Panc1 (cell line): ENCODE measurements around the gene NEDD8. TPM values are rescaled to one million over a fixed set of nuclear protein-coding genes. Genes with fewer than 3 reads are reported as not detected.

Experiments used
- ATAC-seq: fragments of 200-7000 bp; cut with Tn5 transposase; 2 replicates; pipeline ENCODE4 v1.9.1; 2020; ENCODE audit warnings: mild to moderate bottlenecking, moderate library complexity
- BruUV-seq: library from RNA; stranded (reverse); fragments of 400-500 nt; replicated peaks from 2 replicates; lab custom pipeline; 2021; lab: Mats Ljungman, UMichigan
- CTCF ChIA-PET: fragments of 300-600 bp; sonication (Branson Sonifier 250); formaldehyde crosslinking; loops from one replicate; lab custom pipeline; 2022; ENCODE audit warnings: antibody characterized with exemption; lab: Charles Lee
- POLR2A ChIA-PET: fragments of 300-600 bp; sonication (Branson Sonifier 250); formaldehyde crosslinking; loops from one replicate; lab custom pipeline; 2022; ENCODE audit warnings: antibody characterized with exemption; lab: Charles Lee
- DNase-seq: peaks from one replicate; pipeline ENCODE4 v3.0.0-alpha.2; 2010; ENCODE audit warnings: low read depth, low spot score
- H3K27ac ChIP-seq: 2 replicates; pipeline ENCODE4 v1.5.1; 2011; ENCODE audit warnings: mild to moderate bottlenecking, low read length, inconsistent platforms
- H3K27me3 ChIP-seq: fragments of 200-500 bp; sonication (Bioruptor generic); 2 replicates; pipeline ENCODE4 v1.6.0; 2014; ENCODE audit warnings: low read length, inconsistent platforms; ENCODE audit not compliant: control insufficient read depth, insufficient read depth
- H3K36me3 ChIP-seq: fragments of 200-500 bp; sonication (Bioruptor generic); 2 replicates; pipeline ENCODE4 v1.5.1; 2014; ENCODE audit warnings: inconsistent platforms, mild to moderate bottlenecking, low read length, moderate library complexity; ENCODE audit not compliant: control insufficient read depth, insufficient read depth
- H3K4me1 ChIP-seq: 2 replicates; pipeline ENCODE4 v1.5.1; 2011; ENCODE audit warnings: inconsistent platforms, mild to moderate bottlenecking, low read length, moderate library complexity; ENCODE audit not compliant: control insufficient read depth, insufficient read depth
- H3K4me3 ChIP-seq, 2 experiments: 2 replicates each; pipeline ENCODE4 v1.5.1; 2011 to 2012; ENCODE audit warnings: low read depth in 2 of 2, low read length in 2 of 2, mild to moderate bottlenecking in 2 of 2, inconsistent platforms in 1 of 2, moderate library complexity in 1 of 2
- H3K9me3 ChIP-seq: fragments of 200-500 bp; sonication (Bioruptor generic); 2 replicates; pipeline ENCODE4 v1.5.1; 2014; ENCODE audit warnings: low read depth, mild to moderate bottlenecking, inconsistent platforms, low read length, moderate library complexity; ENCODE audit not compliant: control insufficient read depth, insufficient read depth
- CTCF ChIP-seq: fragments of 450-650 bp; IDR thresholded peaks from 2 replicates; pipeline ENCODE4 v1.5.1; 2017; ENCODE audit warnings: mild to moderate bottlenecking
- POLR2AphosphoS5 ChIP-seq: IDR thresholded peaks from 2 replicates; pipeline ENCODE4 v1.6.1; 2012; ENCODE audit warnings: mild to moderate bottlenecking, low read depth, low read length, moderate library complexity
- SIN3A ChIP-seq: IDR thresholded peaks from 2 replicates; pipeline ENCODE4 v1.6.1; 2012; ENCODE audit warnings: low read depth, mild to moderate bottlenecking, low read length, moderate library complexity, borderline replicate concordance; ENCODE audit not compliant: insufficient read depth
- TCF7L2 ChIP-seq: IDR thresholded peaks from 2 replicates; pipeline ENCODE4 v1.6.1; 2011; ENCODE audit warnings: mild to moderate bottlenecking, low read depth, low read length, inconsistent platforms
- in situ Hi-C: cut with HindIII; loops from 2 replicates; pipeline ENCODE4 v1.10.0; 2016; ENCODE audit warnings: low sequenced_read_pairs, low pct_unique_long_range_greater_than_20kb
- intact Hi-C: fragments of 100-400 bp; cut with micrococcal nuclease; formaldehyde crosslinking; loops from one replicate; pipeline ENCODE4 v1.10.0; 2022; ENCODE audit not compliant: unreplicated experiment
- total RNA-seq: library from RNA; stranded (reverse); gene quantifications from one replicate; pipeline ENCODE4 v1.2.1, GENCODE V29; 2021; ENCODE audit not compliant: unreplicated experiment
- TF ChIP-seq, protein P1 (sequence below), 2 experiments: IDR thresholded peaks; 2 replicates each; pipeline ENCODE4 v1.6.1; 2011 to 2012; ENCODE audit warnings: low read depth in 2 of 2, control low read depth in 1 of 2, low read length in 1 of 2, mild to moderate bottlenecking in 1 of 2, moderate library complexity in 1 of 2; ENCODE audit not compliant: insufficient read depth in 1 of 2

NEDD8 gene
- total RNA-seq, 1 experiment from 2014 or later, result 155 TPM

GRCh38 chr14:24264298-24264697 is 32.1 kb upstream of the NEDD8 start:
- ChIA-PET CTCF (no interaction called here), POLR2A (no interaction called here)
- no TSS peak for BruUV-seq
- Histone ChIP-seq H3K27me3 (no peaks in the 10 kb centered on the region), H3K4me1 (no peaks in the 10 kb centered on the region), H3K9me3 (no peaks in the 10 kb centered on the region), H3K27ac (no peak overlapping the region), H3K36me3 (no peaks in the 10 kb centered on the region), H3K4me3 (no peak overlapping the region)
- in situ Hi-C loops (no loop called here), intact Hi-C loops (no loop called here)
- TF ChIP-seq, protein P1, sequence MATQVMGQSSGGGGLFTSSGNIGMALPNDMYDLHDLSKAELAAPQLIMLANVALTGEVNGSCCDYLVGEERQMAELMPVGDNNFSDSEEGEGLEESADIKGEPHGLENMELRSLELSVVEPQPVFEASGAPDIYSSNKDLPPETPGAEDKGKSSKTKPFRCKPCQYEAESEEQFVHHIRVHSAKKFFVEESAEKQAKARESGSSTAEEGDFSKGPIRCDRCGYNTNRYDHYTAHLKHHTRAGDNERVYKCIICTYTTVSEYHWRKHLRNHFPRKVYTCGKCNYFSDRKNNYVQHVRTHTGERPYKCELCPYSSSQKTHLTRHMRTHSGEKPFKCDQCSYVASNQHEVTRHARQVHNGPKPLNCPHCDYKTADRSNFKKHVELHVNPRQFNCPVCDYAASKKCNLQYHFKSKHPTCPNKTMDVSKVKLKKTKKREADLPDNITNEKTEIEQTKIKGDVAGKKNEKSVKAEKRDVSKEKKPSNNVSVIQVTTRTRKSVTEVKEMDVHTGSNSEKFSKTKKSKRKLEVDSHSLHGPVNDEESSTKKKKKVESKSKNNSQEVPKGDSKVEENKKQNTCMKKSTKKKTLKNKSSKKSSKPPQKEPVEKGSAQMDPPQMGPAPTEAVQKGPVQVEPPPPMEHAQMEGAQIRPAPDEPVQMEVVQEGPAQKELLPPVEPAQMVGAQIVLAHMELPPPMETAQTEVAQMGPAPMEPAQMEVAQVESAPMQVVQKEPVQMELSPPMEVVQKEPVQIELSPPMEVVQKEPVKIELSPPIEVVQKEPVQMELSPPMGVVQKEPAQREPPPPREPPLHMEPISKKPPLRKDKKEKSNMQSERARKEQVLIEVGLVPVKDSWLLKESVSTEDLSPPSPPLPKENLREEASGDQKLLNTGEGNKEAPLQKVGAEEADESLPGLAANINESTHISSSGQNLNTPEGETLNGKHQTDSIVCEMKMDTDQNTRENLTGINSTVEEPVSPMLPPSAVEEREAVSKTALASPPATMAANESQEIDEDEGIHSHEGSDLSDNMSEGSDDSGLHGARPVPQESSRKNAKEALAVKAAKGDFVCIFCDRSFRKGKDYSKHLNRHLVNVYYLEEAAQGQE (IDR thresholded peaks at IDR 0.05; ENCODE audit: insufficient read depth in 1 of 2, low read depth in 2 of 2, low read length in 1 of 2), result no peak
- no peak for TF ChIP-seq CTCF
- TF ChIP-seq TCF7L2, result no peak
- TF ChIP-seq SIN3A, result no peak
- no peak for TF ChIP-seq POLR2AphosphoS5
- DNase-seq, result no peak
- no peak for ATAC-seq

DNA sequence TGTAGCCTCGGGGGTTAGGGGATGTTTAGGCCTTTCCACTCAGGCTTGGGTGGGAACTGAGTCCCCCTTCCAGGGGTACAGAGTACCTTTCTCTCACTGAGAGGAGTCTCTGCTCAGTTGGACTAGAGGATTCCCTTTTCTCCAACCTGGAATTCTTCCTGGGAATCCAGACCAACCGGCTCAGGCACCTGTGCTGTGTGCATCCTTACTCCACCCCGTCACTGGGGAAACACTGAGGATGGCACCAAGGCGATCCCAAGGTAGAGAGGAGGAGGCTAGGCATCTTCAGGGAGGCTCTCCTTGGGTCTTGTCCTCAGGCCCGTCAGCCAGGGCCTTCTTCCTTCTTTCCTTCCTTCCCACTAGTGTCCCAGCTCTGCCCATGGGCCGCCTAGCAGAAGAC is 31.7 kb upstream of the NEDD8 start:
- intact Hi-C loops, result no loop called here
- CTCF ChIA-PET, result no interaction called here
- no peak for ATAC-seq

More for the DNA sequence above, 31.7 kb upstream of the NEDD8 start:
- POLR2A ChIA-PET, result no interaction called here
- TF ChIP-seq, protein P1 (IDR thresholded peaks at IDR 0.05; ENCODE audit: insufficient read depth in 1 of 2, low read depth in 2 of 2, low read length in 1 of 2), result no peak
- TF ChIP-seq POLR2AphosphoS5, result no peak
- no peak for TF ChIP-seq TCF7L2
- TF ChIP-seq SIN3A, result no peak
- TF ChIP-seq CTCF, result no peak
- no peak for DNase-seq
- BruUV-seq, result no TSS peak
- Histone ChIP-seq H3K27ac (no peak overlapping the region), H3K9me3 (no peaks in the 10 kb centered on the region), H3K4me1 (no peaks in the 10 kb centered on the region), H3K4me3 (no peak overlapping the region), H3K36me3 (no peaks in the 10 kb centered on the region), H3K27me3 (no peaks in the 10 kb centered on the region)
- in situ Hi-C loops, result no loop called here
